Measurements from ENCODE around the gene CRYAB.

The CRYAB gene

DNA sequence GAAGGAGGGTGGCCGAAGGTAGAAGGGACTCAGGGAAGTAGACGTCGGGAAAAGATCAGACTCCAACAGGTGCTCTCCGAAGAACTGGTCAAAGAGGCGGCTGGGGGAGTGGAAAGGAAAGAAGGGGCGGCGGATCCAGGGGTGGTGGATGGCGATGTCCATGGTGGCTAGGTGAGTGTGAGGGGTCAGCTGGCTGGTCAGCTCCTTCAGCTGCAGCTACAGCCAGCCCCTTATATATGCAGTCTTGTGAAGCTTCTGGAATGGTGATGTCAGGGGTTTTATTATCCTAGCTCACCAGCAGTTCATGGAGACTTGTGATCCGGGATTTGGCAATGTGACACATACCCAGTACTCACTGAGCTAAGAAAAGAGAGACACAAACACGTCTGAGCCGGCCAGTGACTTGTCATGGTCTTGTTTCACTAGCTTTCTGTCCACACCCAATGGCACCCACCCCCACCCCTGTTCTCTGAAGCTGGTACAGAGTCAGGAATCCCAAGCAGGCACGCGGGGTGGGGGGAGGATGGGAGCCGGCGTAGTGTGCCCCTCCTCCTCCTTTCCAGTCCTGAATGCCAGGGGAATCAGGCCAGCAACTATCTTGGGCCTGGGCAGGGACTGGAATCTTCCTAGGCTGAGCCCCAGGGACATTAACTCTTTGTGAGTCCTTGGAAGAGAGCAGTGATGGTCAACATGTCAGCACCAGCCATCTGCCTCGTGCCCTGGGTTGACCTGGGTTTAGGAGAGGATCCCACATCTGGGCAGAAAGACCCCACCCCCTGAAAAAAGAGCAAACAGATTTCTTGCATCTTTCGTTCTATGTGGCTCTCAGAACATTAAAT lies at the start of gene CRYAB:
TSS of gene CRYAB (minus strand) at position 208 of the 839 bp plus-strand sequence. CDS start at position 162, 46 bp downstream.
- peak; percentile 40 for DNase-seq (ENCODE audit: low read depth)

GRCh38 chr11:111960916-111961315 lies 49.3 kb upstream of the CRYAB start:
- no peak for DNase-seq (ENCODE audit: low read depth)

DNA sequence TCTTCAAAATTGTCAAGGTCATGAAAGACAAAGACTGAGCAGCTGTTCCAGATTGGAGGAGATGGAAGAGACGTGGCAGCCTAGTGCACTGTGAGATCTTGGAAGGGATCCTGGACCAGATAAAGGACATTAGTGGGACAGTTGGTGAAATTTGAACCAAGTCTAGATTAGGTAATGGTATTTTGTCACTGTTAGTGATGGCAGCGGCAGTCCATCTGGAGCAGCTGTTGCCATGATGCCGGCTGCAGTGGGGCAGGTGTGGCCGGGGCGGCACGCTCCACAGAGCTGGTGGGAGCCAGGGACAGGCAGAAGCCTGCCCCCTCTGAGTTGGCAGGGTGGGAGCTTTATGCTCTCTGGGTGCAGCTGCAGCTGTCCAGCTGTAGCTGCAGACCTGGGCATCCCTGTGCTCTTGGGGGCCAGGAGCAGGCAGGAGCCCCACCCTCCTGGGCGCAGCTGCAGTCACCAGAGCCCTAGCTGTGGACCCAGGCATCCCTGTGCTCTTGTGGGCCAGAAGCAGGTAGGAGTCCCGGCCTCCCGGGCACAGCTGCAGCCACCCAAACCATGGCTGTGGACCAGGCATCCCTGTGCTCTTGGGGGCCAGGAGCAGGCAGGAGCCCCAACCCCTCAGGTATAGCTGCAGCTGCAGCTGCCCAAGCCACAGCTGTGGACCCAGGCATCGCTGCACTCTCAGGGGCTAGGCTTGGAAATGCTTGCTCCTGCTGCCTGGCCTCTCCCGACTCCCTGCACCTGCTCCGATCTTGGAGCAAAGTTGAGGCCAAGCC lies 46.3 kb upstream of the CRYAB start:
- DNase-seq (ENCODE audit: low read depth) = no peak

GRCh38 chr11:111954154-111954553 lies 42.6 kb upstream of the CRYAB start:
- DNase-seq (ENCODE audit: low read depth) = no peak

- DNase-seq (ENCODE audit: low read depth) = no peak
Measured at GRCh38 chr11:111951565-111951964, 40.0 kb upstream of the CRYAB start.

GRCh38 chr11:111949519-111950426 lies 38.2 kb upstream of the CRYAB start:
- no peak for DNase-seq (ENCODE audit: low read depth)

GRCh38 chr11:111947143-111947542 lies 35.6 kb upstream of the CRYAB start:
- DNase-seq (ENCODE audit: low read depth) = no peak

- DNase-seq (ENCODE audit: low read depth) = no peak
Measured at GRCh38 chr11:111946499-111946898, 34.9 kb upstream of the CRYAB start.

- DNase-seq (ENCODE audit: low read depth) = no peak
Measured at GRCh38 chr11:111945198-111945597, 33.6 kb upstream of the CRYAB start.

DNA sequence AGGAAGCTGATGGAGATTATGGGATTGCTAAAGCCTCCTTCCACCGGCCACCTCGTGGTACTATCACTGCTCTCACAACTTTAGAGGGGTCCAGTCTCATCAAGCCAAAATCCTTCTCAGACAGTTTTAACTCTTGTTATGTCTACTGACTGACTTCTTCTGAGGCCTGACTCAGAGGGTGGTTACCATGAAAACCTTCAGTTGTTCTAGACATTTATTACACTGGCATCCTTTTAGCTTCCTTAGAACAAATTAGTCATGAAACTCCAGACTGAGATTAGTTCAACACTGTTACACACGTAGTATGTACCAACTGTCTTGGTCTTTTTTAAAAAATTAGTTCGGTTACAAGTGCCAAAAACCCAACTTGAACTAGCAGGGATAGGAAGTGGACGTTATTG lies 33.1 kb upstream of the CRYAB start:
- DNase-seq (ENCODE audit: low read depth) = peak; percentile 74

DNA sequence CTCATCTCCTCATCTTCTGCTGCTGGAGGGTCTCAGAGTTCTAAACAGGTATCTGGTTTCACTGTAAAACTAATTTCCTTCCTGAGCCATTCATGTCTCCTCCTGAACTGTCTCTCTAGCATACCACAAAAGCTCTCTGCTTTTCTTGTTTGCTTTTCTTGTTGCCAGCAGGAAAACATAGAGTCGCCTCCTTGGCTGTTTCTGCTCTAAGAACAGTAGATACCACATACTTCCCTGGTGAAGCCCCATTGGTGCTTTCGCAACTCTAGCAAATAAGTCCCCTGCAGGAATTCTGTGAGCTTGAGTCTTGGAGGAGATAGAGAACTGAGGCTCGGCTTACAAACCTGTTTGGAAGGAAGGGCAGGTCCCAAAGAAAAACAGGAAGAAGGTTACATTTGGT lies 32.6 kb upstream of the CRYAB start:
- peak; percentile 45 for DNase-seq (ENCODE audit: low read depth)

GRCh38 chr11:111942829-111943228 lies 31.3 kb upstream of the CRYAB start:
- DNase-seq (ENCODE audit: low read depth) = peak; percentile 40

DNA sequence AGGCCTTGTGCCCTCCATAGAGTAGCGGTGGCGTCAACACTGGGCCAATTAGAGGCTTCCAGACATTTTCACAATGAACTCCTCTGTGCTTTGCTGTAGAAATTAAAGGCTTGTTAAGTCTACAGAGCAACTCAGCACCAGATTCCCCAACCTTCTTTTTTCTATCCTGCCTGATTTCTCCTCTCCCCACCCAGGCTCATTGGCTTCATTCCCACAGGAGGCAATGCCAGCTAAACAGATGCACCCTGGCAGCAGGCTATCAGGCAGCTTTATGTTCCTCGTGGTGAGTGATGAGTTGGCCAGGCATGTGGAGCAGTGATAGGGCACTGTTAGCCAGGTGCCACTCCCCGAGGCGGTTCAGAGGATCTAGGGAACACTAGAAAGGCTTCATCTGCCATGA lies 30.4 kb upstream of the CRYAB start:
- no peak for DNase-seq (ENCODE audit: low read depth)

DNA sequence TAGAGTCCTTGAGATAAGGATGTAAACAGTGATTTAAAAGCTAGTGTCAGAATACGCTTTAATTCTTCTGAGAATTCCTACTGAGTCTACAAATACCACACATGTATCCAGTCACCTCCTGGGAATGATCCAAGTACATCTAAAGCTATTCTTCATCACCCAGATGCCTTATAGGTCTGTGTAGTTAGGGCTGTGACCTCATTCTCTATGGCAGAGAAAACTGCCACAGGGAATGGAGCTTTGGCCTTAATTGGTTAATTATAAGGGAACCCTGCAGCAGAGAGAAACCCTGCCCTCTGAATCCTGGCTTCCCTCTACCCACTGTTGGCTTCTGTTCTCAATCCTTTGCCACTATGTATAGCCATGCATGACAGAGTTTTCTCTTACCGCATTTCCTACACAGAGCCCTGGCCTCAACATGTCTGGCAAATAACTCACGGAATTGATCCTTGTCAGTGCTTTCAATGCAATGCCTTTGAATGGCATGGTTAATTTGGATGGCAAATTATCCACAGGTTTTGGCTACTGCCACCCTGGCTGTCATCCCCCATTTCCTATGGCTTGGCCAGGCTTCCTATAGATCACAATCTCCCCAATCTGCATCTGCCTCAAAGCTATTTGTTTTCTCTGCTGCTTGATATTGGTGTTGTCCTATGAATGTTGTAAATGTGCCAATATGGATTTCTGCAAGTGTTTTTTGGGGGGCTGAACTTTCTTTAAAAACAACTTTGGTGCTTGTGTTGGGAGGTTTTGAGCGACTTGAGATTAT lies 28.4 kb upstream of the CRYAB start:
- peak; percentile 85 for DNase-seq (ENCODE audit: low read depth)

DNA sequence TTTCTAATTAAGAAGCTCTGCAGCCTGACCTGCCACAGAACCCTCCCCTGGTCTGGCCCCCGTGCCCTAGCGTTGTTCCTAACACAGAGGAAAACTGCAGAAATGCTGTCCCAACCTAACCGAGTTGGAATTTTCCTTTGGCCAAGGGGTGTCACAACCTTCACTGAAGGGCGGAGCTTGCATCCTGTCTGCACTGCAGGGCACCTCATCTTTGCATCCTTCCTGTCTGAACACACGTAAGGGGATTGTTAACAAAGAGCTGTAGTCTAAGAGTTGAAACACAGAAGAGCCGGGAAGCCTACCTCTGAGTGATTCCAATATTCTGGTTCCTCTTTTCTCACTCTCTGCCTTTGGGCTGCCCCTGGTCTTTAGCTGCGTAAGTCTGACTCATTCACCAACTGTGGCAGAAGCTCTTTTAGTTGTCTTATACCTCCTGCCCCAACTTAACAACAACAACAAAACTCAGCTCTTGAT lies 27.2 kb upstream of the CRYAB start:
- DNase-seq (ENCODE audit: low read depth) = peak; percentile 73

DNA sequence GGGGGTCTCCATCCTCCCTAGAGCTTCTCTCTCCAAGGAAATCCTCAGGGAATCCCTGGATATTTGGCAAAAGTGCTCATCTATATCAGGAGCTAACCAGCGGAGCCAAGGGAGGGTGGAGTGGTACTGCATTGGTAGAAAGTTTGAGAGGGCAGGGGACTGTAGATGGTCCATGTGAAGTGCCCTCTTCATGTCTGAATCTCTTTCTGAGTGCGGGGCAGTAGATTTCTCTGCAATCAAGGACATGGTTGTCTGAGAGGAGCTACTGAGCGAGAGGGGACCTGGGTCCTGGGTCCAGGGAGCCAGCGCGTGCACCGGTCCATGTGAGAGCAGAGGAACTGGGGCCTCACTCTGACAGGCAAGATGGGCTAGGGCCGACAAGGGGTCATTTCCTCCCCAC lies 26.3 kb upstream of the CRYAB start:
- DNase-seq (ENCODE audit: low read depth) = no peak

GRCh38 chr11:111937461-111937769 lies 25.8 kb upstream of the CRYAB start:
- no peak for DNase-seq (ENCODE audit: low read depth)

DNA sequence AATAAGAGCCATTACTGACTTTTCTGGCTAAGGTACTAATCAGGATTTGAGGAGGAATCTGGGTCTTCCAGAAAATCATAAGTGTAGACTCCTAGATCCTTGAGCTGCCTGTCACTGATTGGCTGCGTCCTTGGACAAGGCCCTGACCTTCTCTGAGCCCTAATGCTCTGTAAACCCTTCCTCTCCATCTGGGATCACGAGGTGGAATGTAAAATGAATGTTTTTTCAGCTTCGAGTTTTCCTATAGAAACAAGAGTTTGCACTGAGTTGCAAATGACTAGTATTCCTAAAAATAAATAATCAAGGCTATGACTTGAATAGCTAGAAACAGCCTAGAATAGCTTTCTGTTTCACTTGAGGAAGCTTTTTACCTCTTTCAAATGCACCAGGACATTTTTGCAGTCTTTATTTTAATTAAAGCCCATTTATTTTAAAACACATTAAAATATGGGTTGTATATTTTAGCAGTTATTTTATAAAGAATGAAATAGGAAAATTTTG lies 24.5 kb upstream of the CRYAB start:
- no peak for DNase-seq (ENCODE audit: low read depth)

- no peak for DNase-seq (ENCODE audit: low read depth)
Measured at GRCh38 chr11:111935317-111936039, 23.9 kb upstream of the CRYAB start.

DNA sequence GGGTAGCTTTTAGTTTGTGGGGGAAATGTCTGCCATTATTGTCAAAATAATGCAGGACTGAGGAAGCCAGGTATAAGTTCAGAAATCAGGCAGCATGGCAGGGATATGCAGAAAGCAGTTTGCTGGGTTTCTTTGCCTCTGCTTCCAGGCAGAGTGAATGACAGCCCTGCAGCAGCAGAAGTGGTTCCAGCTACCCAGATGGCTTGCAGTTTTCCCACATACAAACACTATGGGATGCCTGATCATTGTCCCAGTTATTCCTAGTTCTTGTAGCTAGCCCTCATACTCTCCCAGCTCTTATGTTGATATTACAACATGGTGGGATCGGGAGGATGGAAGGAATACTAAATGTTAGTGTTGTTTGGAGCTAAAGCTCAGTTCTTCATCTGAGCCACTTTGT lies 22.7 kb upstream of the CRYAB start:
- DNase-seq (ENCODE audit: low read depth) = no peak

- no peak for DNase-seq (ENCODE audit: low read depth)
Measured at GRCh38 chr11:111933872-111934271, 22.3 kb upstream of the CRYAB start.
